GM12878 (cell line): ENCODE measurements around the gene SF3B4. TPM values are rescaled to one million over a fixed set of nuclear protein-coding genes. Genes with fewer than 3 reads are reported as not detected.

Source experiments
- CBFB ChIP-seq: IDR thresholded peaks from 2 replicates; pipeline ENCODE4 v1.6.1; 2016; ENCODE audit warnings: antibody characterized with exemption, low read depth
- EZH2 ChIP-seq: IDR thresholded peaks from 2 replicates; pipeline ENCODE4 v1.6.1; 2012; ENCODE audit warnings: low read depth, mild to moderate bottlenecking, control low read depth, inconsistent platforms, low read length, borderline replicate concordance; ENCODE audit not compliant: control insufficient read depth
- FOS ChIP-seq: IDR thresholded peaks from 3 replicates; pipeline ENCODE4 v1.6.1; 2011; ENCODE audit warnings: borderline replicate concordance; ENCODE audit not compliant: insufficient read length; ENCODE audit errors: extremely low read depth
- JUND ChIP-seq: IDR thresholded peaks from 2 replicates; pipeline ENCODE4 v1.6.1; 2012; ENCODE audit warnings: low read depth, mild to moderate bottlenecking, low read length, improper control_type of control experiment, moderate library complexity
- NR2C2 ChIP-seq: IDR thresholded peaks from 2 replicates; pipeline ENCODE4 v1.6.1; 2011; ENCODE audit warnings: borderline replicate concordance, low read depth; ENCODE audit not compliant: control insufficient read depth, insufficient read length
- PML ChIP-seq: IDR thresholded peaks from 2 replicates; pipeline ENCODE4 v1.6.1; 2012; ENCODE audit warnings: low read length, inconsistent platforms
- SMC3 ChIP-seq: IDR thresholded peaks from 2 replicates; pipeline ENCODE4 v1.6.1; 2011; ENCODE audit warnings: low read length, improper control_type of control experiment, borderline replicate concordance
- SUZ12 ChIP-seq: fragments of 200-600 bp; sonication (generic); IDR thresholded peaks from one replicate; pipeline ENCODE4 v1.6.1; 2018; ENCODE audit warnings: antibody characterized with exemption, mild to moderate bottlenecking; ENCODE audit not compliant: unreplicated experiment
- polyA plus RNA-seq, 11 experiments: library from polyadenylated mRNA; depleted of rRNA in 4 of 11; unstranded in 6 of 11; stranded (reverse) in 5 of 11; fragments of >200 nt; fragmentation: Nextera tagmentation in 4 of 11; fragmentation: Illumina TruSeq in 1 of 11; extraction: Ambion mirVana in 4 of 11; extraction: Trizol in 1 of 11; gene quantifications; 1 replicate in 1 of 11; 2 replicates in 10 of 11; pipeline versions ENCODE4 v1.2.1 to v1.2.3, GENCODE V29; 2011 to 2016; ENCODE audit warnings: inconsistent platforms in 2 of 11, missing spikeins in 2 of 11, low read depth in 1 of 11
- total RNA-seq, 4 experiments: library from RNA; depleted of rRNA in 3 of 4; stranded (reverse); fragments of >200 nt in 3 of 4; fragmentation: Illumina TruSeq in 1 of 4; extraction: Trizol in 1 of 4; gene quantifications; 2 replicates each; pipeline versions ENCODE4 v1.2.1 to v1.2.3, GENCODE V29; 2013 to 2021
- TF ChIP-seq, protein P1 (sequence below): fragments of 450-650 bp; IDR thresholded peaks from 2 replicates; pipeline ENCODE4 v1.6.1; 2017; ENCODE audit warnings: low read depth, mild to moderate bottlenecking, moderate library complexity
- TF ChIP-seq, protein P2 (sequence below): IDR thresholded peaks from 2 replicates; pipeline ENCODE4 v1.6.1; 2012; ENCODE audit warnings: improper control_type of control experiment, low read depth, low read length; ENCODE audit not compliant: insufficient replicate concordance
- TF ChIP-seq, protein P3 (sequence below): IDR thresholded peaks from 2 replicates; pipeline ENCODE4 v1.6.1; 2012; ENCODE audit warnings: low read depth, low read length, improper control_type of control experiment
- TF ChIP-seq, protein P4 (sequence below): fragments of 450-650 bp; IDR thresholded peaks from 2 replicates; pipeline ENCODE4 v1.6.1; 2016; ENCODE audit warnings: mild to moderate bottlenecking
- TF ChIP-seq, protein P5 (sequence below): fragments of 450-650 bp; IDR thresholded peaks from 2 replicates; pipeline ENCODE4 v1.6.1; 2017; ENCODE audit warnings: mild to moderate bottlenecking

SF3B4 gene
- total and polyA plus RNA-seq, 10 of the 15 experiments (the other 5 are each of a cell fraction or from before 2014, with no cell fraction given), result 1.9 to 146 (median 27.5) TPM

DNA sequence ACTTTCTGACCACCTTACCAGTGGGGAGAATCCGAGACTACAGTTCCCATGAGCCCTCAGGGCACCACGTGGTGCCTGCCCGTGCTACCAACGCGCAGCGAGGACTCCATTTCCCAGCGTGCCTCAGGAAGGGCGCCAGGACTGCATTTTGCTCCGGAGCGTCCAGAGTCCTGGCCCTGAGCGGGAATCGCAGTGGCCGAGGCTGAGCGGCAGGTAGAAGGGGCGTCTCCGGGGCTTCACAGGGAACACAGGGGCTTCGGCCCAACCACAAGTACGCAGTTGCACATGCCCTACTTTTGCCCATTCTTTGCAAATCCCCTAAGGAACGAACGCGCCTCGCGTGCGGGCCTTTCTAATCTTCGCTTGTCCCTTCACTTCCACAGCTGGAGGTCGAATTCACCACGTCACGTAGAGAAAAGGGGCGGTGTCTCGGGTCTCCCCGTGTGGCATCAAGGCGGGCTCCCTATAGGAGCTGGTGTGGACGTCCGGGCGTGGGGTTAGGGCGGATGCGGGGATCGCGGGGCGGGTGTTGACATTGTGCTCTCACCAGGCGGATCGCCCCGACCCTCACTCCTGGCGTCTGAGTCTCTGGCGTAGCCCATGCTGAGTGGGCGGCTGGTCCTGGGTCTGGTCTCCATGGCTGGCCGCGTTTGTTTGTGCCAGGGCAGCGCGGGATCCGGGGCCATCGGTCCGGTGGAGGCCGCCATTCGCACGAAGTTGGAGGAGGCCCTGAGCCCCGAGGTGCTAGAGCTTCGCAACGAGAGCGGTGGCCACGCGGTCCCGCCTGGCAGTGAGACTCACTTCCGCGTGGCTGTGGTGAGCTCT is 27.9 kb downstream of the SF3B4 start, which contains the start of gene BOLA1 (continued):
- TF ChIP-seq, protein P1, sequence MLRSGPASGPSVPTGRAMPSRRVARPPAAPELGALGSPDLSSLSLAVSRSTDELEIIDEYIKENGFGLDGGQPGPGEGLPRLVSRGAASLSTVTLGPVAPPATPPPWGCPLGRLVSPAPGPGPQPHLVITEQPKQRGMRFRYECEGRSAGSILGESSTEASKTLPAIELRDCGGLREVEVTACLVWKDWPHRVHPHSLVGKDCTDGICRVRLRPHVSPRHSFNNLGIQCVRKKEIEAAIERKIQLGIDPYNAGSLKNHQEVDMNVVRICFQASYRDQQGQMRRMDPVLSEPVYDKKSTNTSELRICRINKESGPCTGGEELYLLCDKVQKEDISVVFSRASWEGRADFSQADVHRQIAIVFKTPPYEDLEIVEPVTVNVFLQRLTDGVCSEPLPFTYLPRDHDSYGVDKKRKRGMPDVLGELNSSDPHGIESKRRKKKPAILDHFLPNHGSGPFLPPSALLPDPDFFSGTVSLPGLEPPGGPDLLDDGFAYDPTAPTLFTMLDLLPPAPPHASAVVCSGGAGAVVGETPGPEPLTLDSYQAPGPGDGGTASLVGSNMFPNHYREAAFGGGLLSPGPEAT, result peak; percentile 75
- TF ChIP-seq JUND (no peak), CBFB (0 out of 2 replicates have a peak, but pooled peaks have one; percentile 49), PML (no peak), NR2C2 (no peak), FOS (no peak), SMC3 (0 out of 2 replicates have a peak, but pooled peaks have one; percentile 4), EZH2 (no peak), SUZ12 (no peak)
- TF ChIP-seq, protein P2, sequence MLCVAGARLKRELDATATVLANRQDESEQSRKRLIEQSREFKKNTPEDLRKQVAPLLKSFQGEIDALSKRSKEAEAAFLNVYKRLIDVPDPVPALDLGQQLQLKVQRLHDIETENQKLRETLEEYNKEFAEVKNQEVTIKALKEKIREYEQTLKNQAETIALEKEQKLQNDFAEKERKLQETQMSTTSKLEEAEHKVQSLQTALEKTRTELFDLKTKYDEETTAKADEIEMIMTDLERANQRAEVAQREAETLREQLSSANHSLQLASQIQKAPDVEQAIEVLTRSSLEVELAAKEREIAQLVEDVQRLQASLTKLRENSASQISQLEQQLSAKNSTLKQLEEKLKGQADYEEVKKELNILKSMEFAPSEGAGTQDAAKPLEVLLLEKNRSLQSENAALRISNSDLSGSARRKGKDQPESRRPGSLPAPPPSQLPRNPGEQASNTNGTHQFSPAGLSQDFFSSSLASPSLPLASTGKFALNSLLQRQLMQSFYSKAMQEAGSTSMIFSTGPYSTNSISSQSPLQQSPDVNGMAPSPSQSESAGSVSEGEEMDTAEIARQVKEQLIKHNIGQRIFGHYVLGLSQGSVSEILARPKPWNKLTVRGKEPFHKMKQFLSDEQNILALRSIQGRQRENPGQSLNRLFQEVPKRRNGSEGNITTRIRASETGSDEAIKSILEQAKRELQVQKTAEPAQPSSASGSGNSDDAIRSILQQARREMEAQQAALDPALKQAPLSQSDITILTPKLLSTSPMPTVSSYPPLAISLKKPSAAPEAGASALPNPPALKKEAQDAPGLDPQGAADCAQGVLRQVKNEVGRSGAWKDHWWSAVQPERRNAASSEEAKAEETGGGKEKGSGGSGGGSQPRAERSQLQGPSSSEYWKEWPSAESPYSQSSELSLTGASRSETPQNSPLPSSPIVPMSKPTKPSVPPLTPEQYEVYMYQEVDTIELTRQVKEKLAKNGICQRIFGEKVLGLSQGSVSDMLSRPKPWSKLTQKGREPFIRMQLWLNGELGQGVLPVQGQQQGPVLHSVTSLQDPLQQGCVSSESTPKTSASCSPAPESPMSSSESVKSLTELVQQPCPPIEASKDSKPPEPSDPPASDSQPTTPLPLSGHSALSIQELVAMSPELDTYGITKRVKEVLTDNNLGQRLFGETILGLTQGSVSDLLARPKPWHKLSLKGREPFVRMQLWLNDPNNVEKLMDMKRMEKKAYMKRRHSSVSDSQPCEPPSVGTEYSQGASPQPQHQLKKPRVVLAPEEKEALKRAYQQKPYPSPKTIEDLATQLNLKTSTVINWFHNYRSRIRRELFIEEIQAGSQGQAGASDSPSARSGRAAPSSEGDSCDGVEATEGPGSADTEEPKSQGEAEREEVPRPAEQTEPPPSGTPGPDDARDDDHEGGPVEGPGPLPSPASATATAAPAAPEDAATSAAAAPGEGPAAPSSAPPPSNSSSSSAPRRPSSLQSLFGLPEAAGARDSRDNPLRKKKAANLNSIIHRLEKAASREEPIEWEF, result no peak
- TF ChIP-seq, protein P3, sequence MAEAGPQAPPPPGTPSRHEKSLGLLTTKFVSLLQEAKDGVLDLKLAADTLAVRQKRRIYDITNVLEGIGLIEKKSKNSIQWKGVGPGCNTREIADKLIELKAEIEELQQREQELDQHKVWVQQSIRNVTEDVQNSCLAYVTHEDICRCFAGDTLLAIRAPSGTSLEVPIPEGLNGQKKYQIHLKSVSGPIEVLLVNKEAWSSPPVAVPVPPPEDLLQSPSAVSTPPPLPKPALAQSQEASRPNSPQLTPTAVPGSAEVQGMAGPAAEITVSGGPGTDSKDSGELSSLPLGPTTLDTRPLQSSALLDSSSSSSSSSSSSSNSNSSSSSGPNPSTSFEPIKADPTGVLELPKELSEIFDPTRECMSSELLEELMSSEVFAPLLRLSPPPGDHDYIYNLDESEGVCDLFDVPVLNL, result peak; percentile 39; the same call in 1 of the 2 replicates
- TF ChIP-seq, protein P4, sequence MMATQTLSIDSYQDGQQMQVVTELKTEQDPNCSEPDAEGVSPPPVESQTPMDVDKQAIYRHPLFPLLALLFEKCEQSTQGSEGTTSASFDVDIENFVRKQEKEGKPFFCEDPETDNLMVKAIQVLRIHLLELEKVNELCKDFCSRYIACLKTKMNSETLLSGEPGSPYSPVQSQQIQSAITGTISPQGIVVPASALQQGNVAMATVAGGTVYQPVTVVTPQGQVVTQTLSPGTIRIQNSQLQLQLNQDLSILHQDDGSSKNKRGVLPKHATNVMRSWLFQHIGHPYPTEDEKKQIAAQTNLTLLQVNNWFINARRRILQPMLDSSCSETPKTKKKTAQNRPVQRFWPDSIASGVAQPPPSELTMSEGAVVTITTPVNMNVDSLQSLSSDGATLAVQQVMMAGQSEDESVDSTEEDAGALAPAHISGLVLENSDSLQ, result peak; percentile 25; the same call in 1 of the 2 replicates
- TF ChIP-seq, protein P5, sequence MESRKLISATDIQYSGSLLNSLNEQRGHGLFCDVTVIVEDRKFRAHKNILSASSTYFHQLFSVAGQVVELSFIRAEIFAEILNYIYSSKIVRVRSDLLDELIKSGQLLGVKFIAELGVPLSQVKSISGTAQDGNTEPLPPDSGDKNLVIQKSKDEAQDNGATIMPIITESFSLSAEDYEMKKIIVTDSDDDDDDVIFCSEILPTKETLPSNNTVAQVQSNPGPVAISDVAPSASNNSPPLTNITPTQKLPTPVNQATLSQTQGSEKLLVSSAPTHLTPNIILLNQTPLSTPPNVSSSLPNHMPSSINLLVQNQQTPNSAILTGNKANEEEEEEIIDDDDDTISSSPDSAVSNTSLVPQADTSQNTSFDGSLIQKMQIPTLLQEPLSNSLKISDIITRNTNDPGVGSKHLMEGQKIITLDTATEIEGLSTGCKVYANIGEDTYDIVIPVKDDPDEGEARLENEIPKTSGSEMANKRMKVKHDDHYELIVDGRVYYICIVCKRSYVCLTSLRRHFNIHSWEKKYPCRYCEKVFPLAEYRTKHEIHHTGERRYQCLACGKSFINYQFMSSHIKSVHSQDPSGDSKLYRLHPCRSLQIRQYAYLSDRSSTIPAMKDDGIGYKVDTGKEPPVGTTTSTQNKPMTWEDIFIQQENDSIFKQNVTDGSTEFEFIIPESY, result peak; percentile 62; the same call in 1 of the 2 replicates
